HG03025 (cell line): ENCODE measurements around the gene LYZL6.

ENCODE experiments used
- ATAC-seq: cut with Tn5 transposase; IDR thresholded peaks from one replicate; pipeline ENCODE4 v1.9.1; 2021; ENCODE audit warnings: mild to moderate bottlenecking, moderate library complexity; ENCODE audit not compliant: unreplicated experiment, low FRiP score

Gene LYZL6

GRCh38 chr17:35943537-35943936 lies at the start of gene LYZL6:
TSS of gene LYZL6 (minus strand) at chr17:35943713. CDS start at chr17:35939356, 4,357 bp downstream.
- no peak for ATAC-seq

- no peak for ATAC-seq
These were observed 47.6 kb upstream of the LYZL6 start for GRCh38 chr17:35991075-35991474.

- no peak for ATAC-seq
These were observed 44.7 kb upstream of the LYZL6 start for GRCh38 chr17:35988164-35988563.

GRCh38 chr17:35986643-35987042 lies 43.1 kb upstream of the LYZL6 start, which contains the start of gene CCL14:
TSS of gene CCL14 (minus strand) at chr17:35986729. CDS start at chr17:35986649, 80 bp downstream.
- ATAC-seq = no peak

GRCh38 chr17:35984140-35984539 lies 40.6 kb upstream of the LYZL6 start:
- no peak for ATAC-seq

GRCh38 chr17:35982409-35983191 lies 39.1 kb upstream of the LYZL6 start:
- no peak for ATAC-seq

- ATAC-seq = no peak
These were observed 38.4 kb upstream of the LYZL6 start for GRCh38 chr17:35981908-35982330.

GRCh38 chr17:35981246-35981645 lies 37.7 kb upstream of the LYZL6 start, which contains the start of gene CCL16:
TSS of gene CCL16 (minus strand) at chr17:35981497. CDS start at chr17:35981420, 77 bp downstream.
- ATAC-seq = no peak

GRCh38 chr17:35978346-35978745 lies 34.8 kb upstream of the LYZL6 start:
- no peak for ATAC-seq

GRCh38 chr17:35977509-35977908 lies 34.0 kb upstream of the LYZL6 start:
- no peak for ATAC-seq

GRCh38 chr17:35973333-35974260 lies 30.1 kb upstream of the LYZL6 start:
- no peak for ATAC-seq

GRCh38 chr17:35972945-35973332 lies 29.4 kb upstream of the LYZL6 start:
- no peak for ATAC-seq

- no peak for ATAC-seq
These were observed 29.0 kb upstream of the LYZL6 start for GRCh38 chr17:35972535-35972934.

- no peak for ATAC-seq
These were observed 28.6 kb upstream of the LYZL6 start for GRCh38 chr17:35972066-35972465.

- ATAC-seq = no peak
These were observed 26.3 kb upstream of the LYZL6 start for GRCh38 chr17:35969558-35970380.

- no peak for ATAC-seq
These were observed 25.1 kb upstream of the LYZL6 start for GRCh38 chr17:35968520-35969054.

GRCh38 chr17:35965272-35965671 lies 21.8 kb upstream of the LYZL6 start:
- ATAC-seq = no peak

- ATAC-seq = no peak
These were observed 20.1 kb upstream of the LYZL6 start for GRCh38 chr17:35963663-35964062.

- no peak for ATAC-seq
These were observed 10.2 kb upstream of the LYZL6 start for GRCh38 chr17:35953720-35954119.

- ATAC-seq = no peak
These were observed 5.9 kb upstream of the LYZL6 start for GRCh38 chr17:35949401-35949800.
